SK-N-SH treated with all-trans-retinoic acid at 6 μM for 48 hours (cell line): ENCODE results near the gene OPA3.
"Not testable (repeated sequence)": the region's sequence is repeated elsewhere in the genome, so short reads cannot be mapped to it uniquely, and the experiment has no call there.

Experiments
- ATAC-seq: fragments of 200-7000 bp; cut with Tn5 transposase; 3 replicates; pipeline ENCODE4 v1.9.1; 2020; ENCODE audit warnings: mild to moderate bottlenecking, moderate library complexity
- ARNTL ChIP-seq: fragments of 450-650 bp; formaldehyde crosslinking; IDR thresholded peaks from 2 replicates; pipeline ENCODE4 v1.5.0; 2020; ENCODE audit warnings: low read depth, mild to moderate bottlenecking, moderate library complexity, borderline replicate concordance
- BACH2 ChIP-seq: fragments of 250-450 bp; sonication (Bioruptor Pico); IDR thresholded peaks from 2 replicates; pipeline ENCODE4 v1.9.0; 2021; ENCODE audit warnings: mild to moderate bottlenecking, borderline replicate concordance
- CSDC2 ChIP-seq: fragments of 250-450 bp; sonication (Bioruptor Pico); IDR thresholded peaks from 2 replicates; pipeline ENCODE4 v1.5.0; 2020; ENCODE audit warnings: mild to moderate bottlenecking, moderate library complexity
- CSRNP3 ChIP-seq: fragments of 250-450 bp; sonication (Bioruptor Pico); IDR thresholded peaks from 2 replicates; pipeline ENCODE4 v1.5.1; 2021; ENCODE audit warnings: mild to moderate bottlenecking, moderate library complexity
- ESRRG ChIP-seq: fragments of 250-450 bp; sonication (Bioruptor Pico); IDR thresholded peaks from 2 replicates; pipeline ENCODE4 v1.6.1; 2021; ENCODE audit warnings: mild to moderate bottlenecking
- GLIS3 ChIP-seq: fragments of 250-450 bp; sonication (Bioruptor Pico); IDR thresholded peaks from 2 replicates; pipeline ENCODE4 v1.5.0; 2020; ENCODE audit warnings: mild to moderate bottlenecking, moderate library complexity
- ISL1 ChIP-seq: fragments of 250-450 bp; sonication (Bioruptor Pico); IDR thresholded peaks from 2 replicates; pipeline ENCODE4 v2.1.2; 2022; ENCODE audit warnings: mild to moderate bottlenecking, moderate library complexity
- OSR1 ChIP-seq: fragments of 250-450 bp; sonication (Bioruptor Pico); IDR thresholded peaks from 2 replicates; pipeline ENCODE4 v1.8.0; 2022; ENCODE audit warnings: moderate library complexity, mild to moderate bottlenecking, inconsistent platforms
- PATZ1 ChIP-seq: fragments of 250-450 bp; sonication (Bioruptor Pico); IDR thresholded peaks from 2 replicates; pipeline ENCODE4 v1.8.0; 2020; ENCODE audit warnings: mild to moderate bottlenecking, moderate library complexity, borderline replicate concordance
- POU6F1 ChIP-seq: fragments of 250-450 bp; sonication (Bioruptor Pico); IDR thresholded peaks from 2 replicates; pipeline ENCODE4 v1.8.0; 2021; ENCODE audit warnings: low read depth, mild to moderate bottlenecking, moderate library complexity, borderline replicate concordance
- PPARA ChIP-seq: fragments of 250-450 bp; sonication (Bioruptor Pico); IDR thresholded peaks from 2 replicates; pipeline ENCODE4 v1.5.0; 2020; ENCODE audit warnings: mild to moderate bottlenecking, borderline replicate concordance
- RARB ChIP-seq: fragments of 250-450 bp; sonication (Bioruptor Pico); IDR thresholded peaks from 2 replicates; pipeline ENCODE4 v1.8.0; 2021; ENCODE audit warnings: mild to moderate bottlenecking, moderate library complexity
- SNAI2 ChIP-seq: fragments of 250-450 bp; sonication (Bioruptor Pico); IDR thresholded peaks from 2 replicates; pipeline ENCODE4 v1.5.0; 2020; ENCODE audit warnings: mild to moderate bottlenecking, moderate library complexity
- TCF4 ChIP-seq: fragments of 250-450 bp; sonication (Bioruptor Pico); IDR thresholded peaks from 2 replicates; pipeline ENCODE4 v1.8.0; 2021; ENCODE audit warnings: mild to moderate bottlenecking, moderate library complexity, borderline replicate concordance
- TOX ChIP-seq: fragments of 250-450 bp; sonication (Bioruptor Pico); IDR thresholded peaks from 2 replicates; pipeline ENCODE4 v1.8.0; 2021; ENCODE audit warnings: mild to moderate bottlenecking, moderate library complexity, borderline replicate concordance
- ZC3H10 ChIP-seq: fragments of 250-450 bp; sonication (Bioruptor Pico); IDR thresholded peaks from 2 replicates; pipeline ENCODE4 v1.5.1; 2021; ENCODE audit warnings: mild to moderate bottlenecking, moderate library complexity
- ZFP30 ChIP-seq: fragments of 450-650 bp; formaldehyde crosslinking; IDR thresholded peaks from 2 replicates; pipeline ENCODE4 v1.5.0; 2022; ENCODE audit warnings: mild to moderate bottlenecking, moderate library complexity
- ZNF565 ChIP-seq: fragments of 450-650 bp; formaldehyde crosslinking; conservative IDR thresholded peaks from 2 replicates; pipeline ENCODE4 v1.5.0; 2020; ENCODE audit warnings: low read depth, mild to moderate bottlenecking, moderate library complexity
- ZNF70 ChIP-seq: fragments of 450-650 bp; formaldehyde crosslinking; IDR thresholded peaks from 2 replicates; pipeline ENCODE4 v1.5.0; 2020; ENCODE audit warnings: mild to moderate bottlenecking, moderate library complexity
- ZNF8 ChIP-seq: fragments of 450-650 bp; formaldehyde crosslinking; IDR thresholded peaks from 2 replicates; pipeline ENCODE4 v1.5.0; 2020; ENCODE audit warnings: mild to moderate bottlenecking, moderate library complexity
- TF ChIP-seq, protein P1 (sequence below): fragments of 250-450 bp; sonication (Bioruptor Pico); IDR thresholded peaks from 2 replicates; pipeline ENCODE4 v1.5.0; 2020; ENCODE audit warnings: mild to moderate bottlenecking, moderate library complexity

Gene OPA3

DNA sequence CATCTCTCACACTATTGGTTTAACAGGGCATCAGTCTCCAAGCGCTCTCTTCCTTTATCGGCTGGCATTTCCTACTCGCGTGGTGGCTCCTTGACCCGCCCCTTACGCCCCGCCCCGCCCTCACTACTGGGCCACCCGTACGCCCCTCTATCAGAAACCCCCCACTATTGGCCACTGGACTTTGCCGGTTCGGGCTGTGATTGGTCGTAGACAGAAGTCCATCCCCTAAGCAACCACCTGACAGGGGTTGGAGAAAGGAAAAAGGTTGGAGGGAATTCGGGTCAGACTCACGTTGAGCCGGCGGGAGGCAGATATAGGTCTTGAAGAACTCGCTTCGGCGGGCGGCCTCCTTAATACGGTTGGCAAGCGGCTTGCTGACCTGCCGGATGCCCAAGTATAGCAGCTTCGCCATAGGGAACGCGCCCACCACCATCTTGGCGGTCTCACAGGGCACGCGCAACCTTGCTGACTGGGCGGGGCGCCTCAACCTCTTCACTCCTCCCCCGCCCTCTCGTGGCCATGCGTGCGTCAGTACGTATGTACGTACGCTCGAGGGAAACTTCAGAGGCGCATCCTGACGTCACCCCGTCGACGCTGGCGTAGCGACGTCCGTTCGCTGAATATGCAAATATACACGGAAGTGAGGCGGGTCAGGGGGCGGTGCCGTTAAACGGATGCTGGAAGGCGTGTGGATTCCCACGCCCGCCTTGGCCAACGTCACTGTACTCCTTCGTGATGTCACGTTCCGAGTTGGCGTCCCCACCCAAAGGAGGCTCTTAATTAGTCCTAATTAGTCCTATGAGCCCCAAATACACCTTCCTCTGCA, at the start of gene OPA3:
OPA3 (minus strand) TSS at position 471 of the 826 bp plus-strand sequence; CDS start at position 433, 38 bp downstream.
- ATAC-seq, result peak; percentile 96
- TF ChIP-seq OSR1 (CRISPR knock-in tag) (no peak), TOX (CRISPR knock-in tag) (peak; percentile 27; the same call in 1 of the 2 replicates)

- TF ChIP-seq ISL1 (CRISPR knock-in tag), result no peak
- no peak for TF ChIP-seq PPARA (CRISPR knock-in tag)
- no peak for TF ChIP-seq CSDC2 (CRISPR knock-in tag)
- no peak for TF ChIP-seq ZNF8 (CRISPR knock-in tag)
- no peak for TF ChIP-seq ZFP30 (CRISPR knock-in tag)
- TF ChIP-seq ESRRG (CRISPR knock-in tag), result no peak
- TF ChIP-seq, all 23 proteins: peak for 0
- peak; percentile 93 for ATAC-seq
Measured at GRCh38 chr19:45632468-45633196, 48.0 kb upstream of the OPA3 start.

DNA sequence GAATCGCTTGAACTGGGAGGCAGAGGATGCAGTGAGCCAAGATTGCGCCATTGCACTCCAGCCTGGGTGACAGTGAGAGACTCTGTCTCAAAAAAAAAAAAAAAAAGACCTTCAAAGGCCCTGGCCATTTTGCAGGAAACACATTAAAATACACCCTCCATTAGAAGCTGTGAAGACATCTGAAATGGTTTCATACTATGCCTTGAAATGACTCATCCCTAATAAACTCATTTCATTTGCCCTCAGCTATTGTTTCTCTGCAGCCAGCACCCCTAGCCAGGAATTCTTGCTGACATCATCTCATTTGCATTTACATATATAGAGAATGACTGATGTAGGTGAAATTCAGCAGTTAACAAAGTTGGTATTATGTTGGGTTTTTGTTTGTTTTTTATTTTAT, 45.9 kb upstream of the OPA3 start:
- peak; percentile 77 for ATAC-seq
- TF ChIP-seq ISL1 (CRISPR knock-in tag) (peak; percentile 19; the same call in 1 of the 2 replicates), CSDC2 (CRISPR knock-in tag) (no peak)

GRCh38 chr19:45629704-45630103, 45.1 kb upstream of the OPA3 start:
- no peak for ATAC-seq
- no peak for TF ChIP-seq ARNTL (CRISPR knock-in tag)
- TF ChIP-seq TCF4 (CRISPR knock-in tag), result no peak
- no peak for TF ChIP-seq PATZ1
- TF ChIP-seq ZNF565, result no peak
- no peak for TF ChIP-seq RARB (CRISPR knock-in tag)
- no peak for TF ChIP-seq ZNF8 (CRISPR knock-in tag)

DNA sequence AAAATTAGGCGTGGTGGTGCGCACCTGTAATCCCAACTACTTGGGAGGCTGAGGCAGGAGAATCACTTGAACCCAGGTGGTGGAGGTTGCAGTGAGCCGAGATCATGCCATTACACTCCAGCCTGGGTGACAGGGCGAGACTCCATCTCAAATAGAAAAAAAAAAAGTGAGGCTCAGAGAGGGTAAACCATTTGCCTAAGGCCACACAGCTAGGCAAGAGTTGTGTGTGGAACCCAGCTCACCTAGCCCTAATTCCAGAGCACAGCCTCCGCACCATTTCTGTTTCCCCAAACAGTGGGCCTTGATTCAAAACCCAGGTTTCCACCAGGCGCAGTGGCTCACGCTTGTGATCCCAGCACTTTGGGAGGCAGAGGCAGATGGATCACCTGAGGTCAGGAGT, 43.6 kb upstream of the OPA3 start:
- ATAC-seq, result not testable (repeated sequence)

DNA sequence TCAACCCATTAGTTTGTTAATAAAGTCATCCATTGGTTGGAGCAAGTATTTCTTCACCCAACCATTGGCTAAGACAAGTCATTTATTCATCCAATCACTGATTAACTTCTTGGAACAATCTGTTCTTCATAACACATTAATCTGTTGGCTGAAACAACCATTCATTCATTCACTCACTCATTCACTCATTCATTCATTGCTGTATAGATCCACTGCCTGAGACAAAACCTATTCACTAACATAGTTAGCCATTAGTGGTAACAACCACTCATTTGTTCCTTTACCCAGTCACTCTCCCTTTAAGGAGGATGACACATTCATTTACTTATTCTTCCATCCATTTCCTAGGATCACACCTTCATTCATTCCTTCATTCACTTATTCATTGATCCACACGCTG, 39.4 kb upstream of the OPA3 start:
- ATAC-seq, result no peak
- TF ChIP-seq PATZ1, result no peak
- no peak for TF ChIP-seq ARNTL (CRISPR knock-in tag)
- TF ChIP-seq TCF4 (CRISPR knock-in tag), result no peak
- no peak for TF ChIP-seq PPARA (CRISPR knock-in tag)
- no peak for TF ChIP-seq SNAI2 (CRISPR knock-in tag)
- no peak for TF ChIP-seq OSR1 (CRISPR knock-in tag)
- no peak for TF ChIP-seq RARB (CRISPR knock-in tag)
- no peak for TF ChIP-seq POU6F1 (CRISPR knock-in tag)
- TF ChIP-seq BACH2 (CRISPR knock-in tag), result no peak
- no peak for TF ChIP-seq CSRNP3 (CRISPR knock-in tag)
- TF ChIP-seq ISL1 (CRISPR knock-in tag), result no peak
- no peak for TF ChIP-seq ZC3H10 (CRISPR knock-in tag)
- TF ChIP-seq GLIS3 (CRISPR knock-in tag), result no peak
- TF ChIP-seq TOX (CRISPR knock-in tag), result no peak
- TF ChIP-seq, protein P1, sequence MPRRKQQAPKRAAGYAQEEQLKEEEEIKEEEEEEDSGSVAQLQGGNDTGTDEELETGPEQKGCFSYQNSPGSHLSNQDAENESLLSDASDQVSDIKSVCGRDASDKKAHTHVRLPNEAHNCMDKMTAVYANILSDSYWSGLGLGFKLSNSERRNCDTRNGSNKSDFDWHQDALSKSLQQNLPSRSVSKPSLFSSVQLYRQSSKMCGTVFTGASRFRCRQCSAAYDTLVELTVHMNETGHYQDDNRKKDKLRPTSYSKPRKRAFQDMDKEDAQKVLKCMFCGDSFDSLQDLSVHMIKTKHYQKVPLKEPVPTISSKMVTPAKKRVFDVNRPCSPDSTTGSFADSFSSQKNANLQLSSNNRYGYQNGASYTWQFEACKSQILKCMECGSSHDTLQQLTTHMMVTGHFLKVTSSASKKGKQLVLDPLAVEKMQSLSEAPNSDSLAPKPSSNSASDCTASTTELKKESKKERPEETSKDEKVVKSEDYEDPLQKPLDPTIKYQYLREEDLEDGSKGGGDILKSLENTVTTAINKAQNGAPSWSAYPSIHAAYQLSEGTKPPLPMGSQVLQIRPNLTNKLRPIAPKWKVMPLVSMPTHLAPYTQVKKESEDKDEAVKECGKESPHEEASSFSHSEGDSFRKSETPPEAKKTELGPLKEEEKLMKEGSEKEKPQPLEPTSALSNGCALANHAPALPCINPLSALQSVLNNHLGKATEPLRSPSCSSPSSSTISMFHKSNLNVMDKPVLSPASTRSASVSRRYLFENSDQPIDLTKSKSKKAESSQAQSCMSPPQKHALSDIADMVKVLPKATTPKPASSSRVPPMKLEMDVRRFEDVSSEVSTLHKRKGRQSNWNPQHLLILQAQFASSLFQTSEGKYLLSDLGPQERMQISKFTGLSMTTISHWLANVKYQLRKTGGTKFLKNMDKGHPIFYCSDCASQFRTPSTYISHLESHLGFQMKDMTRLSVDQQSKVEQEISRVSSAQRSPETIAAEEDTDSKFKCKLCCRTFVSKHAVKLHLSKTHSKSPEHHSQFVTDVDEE (CRISPR knock-in tag), result no peak
- no peak for TF ChIP-seq CSDC2 (CRISPR knock-in tag)
- no peak for TF ChIP-seq ZNF70 (CRISPR knock-in tag)
- TF ChIP-seq ZFP30 (CRISPR knock-in tag), result no peak
- TF ChIP-seq ESRRG (CRISPR knock-in tag), result no peak
